Activated CD4-positive, alpha-beta T cell treated with anti-CD3 and anti-CD28 coated beads, Interleukin-2, Interleukin-6, amounts not matched to agents 100 ng/mL and 50 ng/mL, durations not matched to agents 16 hours and 8 hours (primary cell): Measurements from ENCODE around the gene CLNK.

ENCODE experiments used
- DNase-seq: peaks from one replicate; pipeline ENCODE4 v3.0.0-alpha.2; 2020

The CLNK gene

DNA sequence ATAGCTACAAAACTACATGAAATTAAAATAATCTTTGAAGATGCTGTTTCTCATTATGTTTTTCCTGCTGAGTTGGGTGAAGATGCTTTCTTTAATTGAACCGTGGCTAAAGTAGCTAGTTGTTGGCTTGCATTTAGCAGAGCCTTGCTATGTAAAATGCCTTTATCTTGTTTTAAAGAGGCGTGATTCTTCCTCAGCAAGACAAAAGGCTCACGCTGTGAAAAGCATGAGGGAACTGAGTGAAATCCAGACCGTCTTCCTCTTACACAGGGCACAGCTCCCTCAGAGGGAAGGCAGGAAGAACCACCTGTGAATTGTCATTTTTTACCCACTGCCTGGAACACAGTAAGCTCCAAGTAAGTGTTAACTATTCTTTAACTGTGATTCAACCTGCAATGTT, 188.4 kb downstream of the CLNK start:
- no peak for DNase-seq

GRCh38 chr4:10495651-10496050, 188.9 kb downstream of the CLNK start:
- DNase-seq: no peak

GRCh38 chr4:10492464-10492863, 192.1 kb downstream of the CLNK start:
- DNase-seq: no peak

DNA sequence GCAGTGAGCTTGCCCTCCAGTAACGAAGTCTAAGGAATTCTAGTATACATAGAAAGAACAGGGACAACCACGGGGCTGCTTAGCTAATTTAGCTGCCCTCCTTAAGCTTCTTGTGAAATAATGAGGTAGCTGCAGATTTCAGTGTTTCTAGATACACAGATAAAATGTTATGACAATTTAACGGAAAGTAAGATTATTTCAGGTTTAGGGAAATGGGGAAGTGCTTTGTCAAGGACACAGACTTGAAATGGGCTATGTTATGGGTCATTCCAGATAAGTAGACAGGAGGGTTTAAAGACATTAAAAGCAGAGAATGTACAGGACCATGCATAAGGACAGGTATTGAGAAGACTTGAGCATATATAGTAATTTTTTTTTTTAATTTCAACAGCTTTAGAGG, 193.2 kb downstream of the CLNK start:
- DNase-seq: no peak

DNA sequence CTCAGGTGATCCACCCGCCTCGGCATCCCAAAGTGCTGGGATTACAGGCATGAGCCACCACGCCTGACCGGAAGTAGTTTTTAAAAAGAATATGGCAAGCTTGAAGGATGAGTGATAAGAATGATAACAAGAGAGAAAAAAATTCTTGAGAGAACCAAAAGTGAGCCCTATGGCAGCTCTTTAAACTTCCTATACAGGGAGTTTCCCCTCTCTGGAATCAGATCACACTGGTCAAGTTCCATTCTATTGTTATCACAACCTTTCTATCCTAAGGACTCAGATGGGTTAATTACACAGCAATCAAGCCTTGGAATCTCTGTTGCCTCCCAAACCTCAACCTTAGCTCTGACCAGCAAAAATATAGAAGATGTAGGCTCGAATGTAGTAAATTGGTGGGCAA, 193.6 kb downstream of the CLNK start:
- no peak for DNase-seq

DNA sequence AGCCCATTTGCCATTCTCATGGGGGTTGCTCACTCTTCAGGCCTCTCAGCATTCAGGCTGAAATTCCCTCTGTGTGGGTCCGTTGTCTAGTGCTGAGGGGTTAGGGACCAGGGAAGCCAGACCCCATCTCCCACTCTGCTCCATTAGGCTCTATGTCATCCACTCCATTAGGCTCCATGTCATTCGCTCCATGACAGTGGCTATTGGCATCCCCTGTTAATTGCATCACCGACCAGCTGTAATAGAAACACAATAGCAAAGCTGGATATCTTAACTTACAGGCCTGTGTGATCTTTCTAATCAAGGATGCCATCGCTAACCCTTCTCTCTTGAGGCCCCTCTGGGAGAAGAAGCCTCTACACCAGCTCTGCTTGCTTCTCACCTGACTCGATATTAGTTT, 201.7 kb downstream of the CLNK start:
- DNase-seq: no peak

GRCh38 chr4:10480616-10481015, 204.0 kb downstream of the CLNK start:
- no peak for DNase-seq

- DNase-seq: no peak
Measured at GRCh38 chr4:10478621-10479020, 205.9 kb downstream of the CLNK start.

DNA sequence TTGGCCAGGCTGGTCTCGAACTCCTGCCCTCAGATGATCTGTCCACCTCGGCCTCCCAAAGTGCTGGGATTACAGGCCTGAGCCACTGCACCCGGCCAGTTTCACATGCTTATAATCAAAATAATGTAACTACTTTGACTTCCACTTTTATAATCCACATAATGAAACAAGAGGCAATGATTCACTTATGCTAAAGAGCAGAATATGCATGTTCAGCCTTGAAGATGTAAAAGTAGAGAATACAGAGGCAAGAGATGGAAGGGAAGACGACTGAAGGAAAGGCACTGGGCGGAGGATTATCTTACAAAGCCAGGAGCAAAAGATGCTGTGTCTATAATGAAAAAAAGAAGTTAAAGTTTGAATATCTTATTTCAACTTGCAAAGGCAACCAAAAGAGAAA, 214.1 kb downstream of the CLNK start:
- DNase-seq: no peak

- no peak for DNase-seq
Measured at GRCh38 chr4:10466161-10466560, 218.4 kb downstream of the CLNK start.

DNA sequence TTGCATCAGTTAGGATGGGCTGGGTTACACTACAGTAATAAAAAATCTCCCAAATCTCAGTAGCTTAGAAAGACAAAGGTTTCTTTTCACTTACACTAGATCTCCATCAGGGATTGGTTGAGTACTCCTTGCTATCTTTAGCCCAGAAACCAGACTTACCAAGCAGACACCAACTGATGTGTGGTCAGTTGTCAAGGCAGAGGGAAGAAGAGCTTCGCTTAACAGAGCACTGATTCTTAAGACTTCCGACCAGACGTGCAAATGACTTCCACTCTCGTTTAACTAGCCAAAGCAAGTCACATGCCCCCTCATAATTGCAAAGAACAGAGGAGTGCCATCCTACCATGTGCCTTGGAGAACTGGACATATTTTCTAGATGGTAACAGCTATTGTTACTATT, 221.7 kb downstream of the CLNK start:
- no peak for DNase-seq

GRCh38 chr4:10461850-10462400, 222.6 kb downstream of the CLNK start:
- DNase-seq: no peak

- DNase-seq: peak; percentile 85
Measured at GRCh38 chr4:10461091-10461849, 223.3 kb downstream of the CLNK start.

GRCh38 chr4:10460313-10461047, 224.1 kb downstream of the CLNK start:
- peak; percentile 83 for DNase-seq

DNA sequence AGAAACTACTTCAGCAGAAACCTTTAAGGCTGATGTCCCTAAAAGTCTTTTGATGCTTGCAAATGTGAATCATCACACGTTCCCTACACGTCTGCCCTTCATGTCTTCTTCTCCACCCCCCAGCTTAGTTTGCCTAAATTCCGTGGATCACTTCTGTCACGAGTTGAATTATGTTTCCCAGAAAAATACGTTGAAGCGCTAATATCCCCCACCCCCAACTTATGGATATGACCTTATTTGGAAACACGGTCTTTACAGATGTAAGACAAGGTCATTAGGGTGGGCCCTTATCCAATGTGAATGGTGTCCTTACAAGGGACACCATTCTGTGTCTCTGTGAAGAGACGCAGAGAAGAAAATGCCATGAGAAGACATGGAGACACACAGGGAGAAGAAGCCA, 225.3 kb downstream of the CLNK start:
- no peak for DNase-seq

DNA sequence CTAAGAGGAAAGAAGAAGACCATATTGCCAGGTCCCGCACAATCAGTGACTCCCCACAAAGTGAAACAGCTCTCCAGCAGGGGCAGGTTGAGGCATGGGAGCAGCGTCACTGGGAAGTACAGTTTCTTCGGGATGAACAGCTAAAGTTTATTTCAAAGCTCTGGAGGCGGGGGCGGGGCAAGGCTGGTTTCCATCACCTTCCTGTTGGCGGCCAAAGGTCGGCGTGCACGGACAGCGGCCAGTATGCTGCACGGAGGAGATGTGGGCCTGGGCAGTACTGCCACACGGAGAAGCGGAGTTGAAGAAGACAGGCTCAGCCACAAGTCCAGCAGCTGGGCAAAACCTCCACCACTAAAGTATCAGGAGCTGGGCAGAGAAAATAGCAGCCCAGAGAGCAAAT, 226.4 kb downstream of the CLNK start:
- no peak for DNase-seq

DNA sequence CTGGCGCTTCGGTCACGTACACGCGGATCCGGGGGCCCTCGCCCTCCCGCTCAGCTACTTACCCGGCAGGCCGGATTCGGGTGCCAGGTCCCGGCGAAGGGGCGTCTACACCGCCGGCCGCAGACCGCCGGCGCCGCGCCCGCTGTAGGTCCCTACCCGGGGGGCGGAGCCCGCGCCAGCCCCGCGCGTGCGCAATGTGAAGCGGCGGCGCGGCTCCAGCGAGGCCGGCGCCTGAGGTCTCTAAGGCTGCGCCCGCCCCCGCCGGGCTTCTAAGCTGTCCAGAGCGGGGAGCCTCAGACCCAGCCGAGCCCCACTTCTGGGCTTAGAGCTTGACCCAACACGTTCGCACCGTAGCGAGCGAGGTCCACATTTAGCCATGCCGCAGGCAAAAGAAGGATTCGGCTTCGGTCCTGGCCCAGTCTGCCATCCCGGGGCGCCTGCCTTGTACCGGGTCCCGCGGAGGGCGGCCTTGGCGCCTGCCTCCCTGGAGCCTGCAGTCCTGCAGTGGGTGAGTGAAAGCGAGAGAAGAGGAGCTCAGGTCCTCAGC, 227.2 kb downstream of the CLNK start, which contains the start of gene ZNF518B:
Gene ZNF518B (minus strand): TSS at position 172 of the 547 bp plus-strand sequence. CDS start 11,098 bp downstream, outside the sequence.
- DNase-seq: peak; percentile 86

GRCh38 chr4:10456595-10457254, 227.8 kb downstream of the CLNK start:
- peak; percentile 66 for DNase-seq

DNA sequence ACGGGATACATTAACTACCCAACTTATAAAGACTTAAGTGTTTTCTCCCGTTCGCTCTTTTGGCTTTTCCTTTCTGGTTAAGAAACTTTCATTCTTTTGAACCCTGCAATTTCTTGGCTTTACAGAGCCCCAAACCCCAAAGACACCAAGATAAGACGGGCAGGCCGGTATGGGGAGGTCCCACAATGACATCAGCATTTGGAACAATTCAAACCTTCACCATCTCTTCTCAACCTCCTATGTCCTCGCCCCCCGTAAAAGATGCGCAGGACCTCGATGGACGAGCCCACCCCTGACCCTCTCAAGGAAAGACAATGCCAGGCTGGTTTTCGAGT, 228.3 kb downstream of the CLNK start:
- DNase-seq: no peak

GRCh38 chr4:10455133-10455532, 229.4 kb downstream of the CLNK start:
- no peak for DNase-seq

DNA sequence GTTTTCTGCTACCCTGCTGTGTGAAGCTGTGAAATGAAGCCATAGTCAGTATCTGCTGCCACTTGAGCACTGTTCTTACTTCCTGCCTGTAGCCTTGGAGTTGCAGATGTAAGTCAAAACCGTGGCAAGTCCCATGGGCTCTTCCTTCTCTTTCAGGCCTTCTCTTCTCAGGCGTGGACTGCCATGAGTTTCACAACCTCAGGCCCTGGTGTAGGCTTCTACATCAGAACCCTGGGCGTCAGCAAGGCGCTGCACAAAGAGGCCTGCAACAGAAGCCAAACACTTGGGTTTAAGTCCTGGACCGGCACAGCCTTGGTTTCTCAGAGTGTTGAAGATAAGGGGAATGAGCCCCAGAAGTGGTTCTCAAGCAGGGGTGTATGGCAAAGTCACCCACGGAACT, 229.8 kb downstream of the CLNK start:
- DNase-seq: no peak

DNA sequence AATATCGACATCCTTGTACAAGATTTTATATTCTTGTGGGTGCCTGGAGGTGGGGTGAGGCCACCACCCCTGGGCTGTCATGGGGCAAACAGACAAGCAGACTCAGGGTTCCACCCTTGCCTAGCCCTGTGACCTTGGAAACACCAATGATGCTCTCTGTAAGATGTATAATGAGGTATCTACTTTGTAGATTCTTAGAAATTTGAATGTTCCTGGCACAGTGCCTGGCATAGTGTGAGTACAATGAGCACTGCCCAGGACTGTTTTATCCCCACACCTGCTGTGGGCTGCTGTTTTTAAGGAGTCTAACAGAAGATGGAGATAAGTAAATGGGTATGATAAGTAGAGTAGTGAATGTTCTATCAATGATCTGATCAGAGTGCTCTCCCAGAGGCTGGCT, 230.4 kb downstream of the CLNK start:
- DNase-seq: no peak

DNA sequence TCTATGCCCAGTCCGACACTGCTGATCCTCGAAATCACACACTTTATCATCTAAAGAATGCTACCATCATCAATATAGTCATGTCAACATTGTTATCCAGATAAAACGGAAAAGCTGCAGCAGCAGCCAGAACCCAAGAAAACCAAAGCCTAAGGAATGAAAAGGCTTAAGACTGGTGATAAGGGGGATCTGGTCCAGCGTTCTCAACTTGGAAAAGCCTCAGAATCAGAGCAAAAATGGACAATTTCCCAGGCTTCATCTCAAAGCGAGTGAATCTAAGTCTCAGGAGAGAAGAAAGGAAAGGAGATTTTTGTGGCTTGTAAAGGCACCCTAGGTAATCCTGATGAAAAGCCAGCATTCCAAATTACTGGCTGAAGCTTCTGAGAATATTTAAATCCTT, 235.6 kb downstream of the CLNK start:
- no peak for DNase-seq
